EL (cell line): ENCODE data around the gene TREX2.

Experiments used
- DNase-seq: peaks from one replicate; pipeline ENCODE4 v3.0.0-alpha.2; 2016

TREX2 gene

GRCh38 chrX:153433161-153433680 lies 12.6 kb downstream of the TREX2 start:
- DNase-seq: no peak

GRCh38 chrX:153430796-153431195 lies 15.1 kb downstream of the TREX2 start:
- no peak for DNase-seq

- DNase-seq: no peak
These were observed 19.7 kb downstream of the TREX2 start for GRCh38 chrX:153426204-153426603.

- DNase-seq: no peak
These were observed 22.2 kb downstream of the TREX2 start for GRCh38 chrX:153423652-153424051.

GRCh38 chrX:153421856-153422255 lies 24.0 kb downstream of the TREX2 start:
- no peak for DNase-seq

- no peak for DNase-seq
These were observed 24.8 kb downstream of the TREX2 start for GRCh38 chrX:153420851-153421599.

GRCh38 chrX:153417637-153418036 lies 28.2 kb downstream of the TREX2 start:
- DNase-seq: no peak

GRCh38 chrX:153416781-153417450 lies 28.9 kb downstream of the TREX2 start:
- no peak for DNase-seq

GRCh38 chrX:153414856-153415510 lies 30.9 kb downstream of the TREX2 start:
- no peak for DNase-seq

GRCh38 chrX:153413731-153414130 lies 32.1 kb downstream of the TREX2 start:
- no peak for DNase-seq

GRCh38 chrX:153412746-153413720 lies 32.8 kb downstream of the TREX2 start:
- no peak for DNase-seq

GRCh38 chrX:153411988-153412574 lies 33.8 kb downstream of the TREX2 start:
- no peak for DNase-seq

- DNase-seq: peak; percentile 34
These were observed 34.4 kb downstream of the TREX2 start, which contains the start of gene ZFP92 for GRCh38 chrX:153411255-153411987. TSS of gene ZFP92 (plus strand) at chrX:153411472. CDS start at chrX:153418323, 6,851 bp downstream.

- DNase-seq: no peak
These were observed 35.0 kb downstream of the TREX2 start for GRCh38 chrX:153410888-153411254.

GRCh38 chrX:153410373-153410772 lies 35.5 kb downstream of the TREX2 start:
- no peak for DNase-seq

- no peak for DNase-seq
These were observed 36.3 kb downstream of the TREX2 start for GRCh38 chrX:153409414-153410101.

GRCh38 chrX:153408871-153409351 lies 36.9 kb downstream of the TREX2 start:
- DNase-seq: no peak

- no peak for DNase-seq
These were observed 37.6 kb downstream of the TREX2 start for GRCh38 chrX:153408221-153408721.

- DNase-seq: no peak
These were observed 38.1 kb downstream of the TREX2 start for GRCh38 chrX:153407736-153408135.

- no peak for DNase-seq
These were observed 39.0 kb downstream of the TREX2 start for GRCh38 chrX:153406903-153407302.
